Astrocyte of the cerebellum (primary cell): ENCODE data around the gene OLFM3.

ENCODE experiments used
- DNase-seq: peaks from one replicate; pipeline ENCODE4 v3.0.0-alpha.2; 2011; ENCODE audit warnings: low read depth
- H3K4me3 ChIP-seq: 2 replicates; pipeline ENCODE4 v1.5.1; 2011; ENCODE audit warnings: mild to moderate bottlenecking, low read depth, low read length, moderate library complexity
- CTCF ChIP-seq: IDR thresholded peaks from 2 replicates; pipeline ENCODE4 v1.5.1; 2012; ENCODE audit warnings: low read length, low read depth, moderate library complexity, mild to moderate bottlenecking; ENCODE audit errors: missing control alignments
- in situ Hi-C: cut with HindIII; loops from 2 replicates; pipeline ENCODE4 v1.10.0; 2017; ENCODE audit warnings: low sequenced_read_pairs

The OLFM3 gene

GRCh38 chr1:101835988-101836387 is 160.7 kb downstream of the OLFM3 start:
- TF ChIP-seq CTCF: no peak
- in situ Hi-C loops: no loop called here
- H3K4me3 ChIP-seq: no peak overlapping the region
- no peak for DNase-seq

DNA sequence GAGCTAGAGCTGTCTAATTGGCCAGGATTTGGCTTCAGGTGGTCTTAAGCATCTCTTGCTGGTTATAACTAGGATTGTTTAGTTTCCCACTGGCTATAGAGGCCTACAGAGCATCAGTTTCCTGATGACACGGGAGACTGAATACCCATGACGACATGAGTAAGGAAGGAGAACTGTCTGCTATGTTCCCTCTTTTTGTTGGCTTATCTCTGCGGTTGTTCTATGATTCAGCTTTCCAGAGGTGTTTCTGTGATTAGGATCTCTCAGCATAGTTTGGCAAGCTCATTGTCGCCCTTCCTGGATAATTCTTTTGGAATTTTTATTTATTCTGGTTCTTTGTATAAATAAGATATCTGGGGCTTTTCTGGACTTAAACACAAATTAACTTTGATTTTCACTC is 163.4 kb downstream of the OLFM3 start:
- H3K4me3 ChIP-seq: no peak overlapping the region
- no peak for TF ChIP-seq CTCF
- no peak for DNase-seq
- in situ Hi-C loops: no loop called here

DNA sequence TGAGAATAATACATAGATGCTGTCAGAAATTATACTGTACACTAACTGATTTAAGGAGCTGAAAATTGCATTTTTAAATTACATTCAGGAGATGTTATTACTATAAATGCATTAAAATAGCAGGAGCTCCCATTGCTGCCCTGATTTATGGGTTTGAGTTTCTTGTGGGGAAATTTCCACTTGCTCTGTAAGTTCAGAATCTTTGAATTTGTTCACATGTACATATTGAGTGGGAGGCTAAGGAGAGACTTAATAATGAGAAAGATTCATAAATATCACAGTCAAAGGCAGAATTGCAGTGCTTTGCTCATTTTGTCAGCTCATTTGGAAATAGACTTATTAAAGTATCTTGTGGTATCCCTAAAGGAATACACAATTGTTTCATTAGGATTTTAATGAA is 170.3 kb downstream of the OLFM3 start:
- no peak for DNase-seq
- H3K4me3 ChIP-seq: no peak overlapping the region
- in situ Hi-C loops: no loop called here
- TF ChIP-seq CTCF: no peak

GRCh38 chr1:101820071-101820470 is 176.7 kb downstream of the OLFM3 start:
- no peak overlapping the region for H3K4me3 ChIP-seq
- DNase-seq: peak; percentile 2
- TF ChIP-seq CTCF: peak; percentile 34
- in situ Hi-C loops: no loop called here

GRCh38 chr1:101816262-101816661 is 180.5 kb downstream of the OLFM3 start:
- no peak overlapping the region for H3K4me3 ChIP-seq
- in situ Hi-C loops: no loop called here
- DNase-seq: no peak
- TF ChIP-seq CTCF: no peak

DNA sequence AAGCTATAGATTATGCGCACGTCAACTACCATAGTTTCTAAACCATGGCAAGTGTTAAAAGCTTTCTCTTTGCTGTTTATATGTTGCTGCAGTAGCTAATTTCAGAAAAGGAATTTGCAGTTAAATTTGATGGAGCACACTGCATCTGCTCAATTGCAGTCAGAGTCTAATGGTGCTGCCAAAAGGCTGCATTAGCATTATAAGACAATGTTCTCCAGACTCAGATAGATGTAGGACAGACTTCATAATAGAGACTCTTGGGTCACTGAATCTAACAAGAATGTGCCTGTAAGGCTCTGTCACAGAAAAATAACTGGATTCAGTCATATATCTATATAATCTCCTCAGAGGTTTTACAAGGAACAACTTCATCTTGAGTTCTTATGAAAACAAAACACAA is 198.3 kb downstream of the OLFM3 start:
- H3K4me3 ChIP-seq: no peak overlapping the region

More for the DNA sequence above, 198.3 kb downstream of the OLFM3 start:
- TF ChIP-seq CTCF: no peak
- in situ Hi-C loops: no loop called here
- no peak for DNase-seq
